Measurements from ENCODE around the gene ADGRL3.

- TF ChIP-seq, protein P1, sequence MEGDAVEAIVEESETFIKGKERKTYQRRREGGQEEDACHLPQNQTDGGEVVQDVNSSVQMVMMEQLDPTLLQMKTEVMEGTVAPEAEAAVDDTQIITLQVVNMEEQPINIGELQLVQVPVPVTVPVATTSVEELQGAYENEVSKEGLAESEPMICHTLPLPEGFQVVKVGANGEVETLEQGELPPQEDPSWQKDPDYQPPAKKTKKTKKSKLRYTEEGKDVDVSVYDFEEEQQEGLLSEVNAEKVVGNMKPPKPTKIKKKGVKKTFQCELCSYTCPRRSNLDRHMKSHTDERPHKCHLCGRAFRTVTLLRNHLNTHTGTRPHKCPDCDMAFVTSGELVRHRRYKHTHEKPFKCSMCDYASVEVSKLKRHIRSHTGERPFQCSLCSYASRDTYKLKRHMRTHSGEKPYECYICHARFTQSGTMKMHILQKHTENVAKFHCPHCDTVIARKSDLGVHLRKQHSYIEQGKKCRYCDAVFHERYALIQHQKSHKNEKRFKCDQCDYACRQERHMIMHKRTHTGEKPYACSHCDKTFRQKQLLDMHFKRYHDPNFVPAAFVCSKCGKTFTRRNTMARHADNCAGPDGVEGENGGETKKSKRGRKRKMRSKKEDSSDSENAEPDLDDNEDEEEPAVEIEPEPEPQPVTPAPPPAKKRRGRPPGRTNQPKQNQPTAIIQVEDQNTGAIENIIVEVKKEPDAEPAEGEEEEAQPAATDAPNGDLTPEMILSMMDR (IDR thresholded peaks at IDR 0.05) = no peak
- no peak for TF ChIP-seq EZH2 (IDR thresholded peaks at IDR 0.05; ENCODE audit: borderline replicate concordance, insufficient read depth, low read depth, low read length, poor library complexity, severe bottlenecking)
These were observed 245.4 kb downstream of the ADGRL3 start for GRCh38 chr4:61445374-61446063.

Measured in B cell (primary cell).